ENCODE results near the gene PRSS37. TPM values are rescaled to one million over a fixed set of nuclear protein-coding genes. Genes with fewer than 3 reads are reported as not detected.

Gene PRSS37
- total RNA-seq, 1 experiment from 2014 or later: not detected

GRCh38 chr7:141820067-141820466 lies 21.2 kb downstream of the PRSS37 start:
- Mint-ChIP-seq H3K4me1 (peaks cover 2 to 3% of the 10 kb centered on the region in 2 experiments; a peak in 2 of 4 replicates), H3K27ac (no peak overlapping the region), H3K9me3 (peaks cover 41 to 44% of the 10 kb centered on the region in 2 experiments), H3K4me3 (no peak overlapping the region), H3K27me3 (ENCODE audit: low read depth) (no peaks in the 10 kb centered on the region; the same call in 1 of the 2 replicates), H3K36me3 (ENCODE audit: insufficient read depth in 1 of 3, low read depth in 3 of 3) (peaks cover 6 to 19% (median 8%) of the 10 kb centered on the region in 3 experiments; a peak in 6 of 7 replicates)
- no peak overlapping the region for H4K91ac ChIP-seq (ENCODE audit: insufficient read length, low read depth, low read length)
- no peak overlapping the region for H4K5ac ChIP-seq (ENCODE audit: insufficient read length, low read depth, low read length)
- TF ChIP-seq CTCF (conservative IDR thresholded peaks at IDR 0.05): no peak
- no peak overlapping the region for H3K9ac ChIP-seq (ENCODE audit: extremely low read depth, insufficient read length, low read length)
- no peak overlapping the region for H3K27ac ChIP-seq (ENCODE audit: insufficient read length, low read depth, low read length)
- H2AFZ ChIP-seq (ENCODE audit: low read length): no peak overlapping the region
- no peak overlapping the region for H2BK120ac ChIP-seq (ENCODE audit: low read depth, low read length, poor library complexity, severe bottlenecking)
- no CpG with 5 or more reads among the region's 1 CpG for WGBS (ENCODE audit: extremely low coverage, insufficient read length, low lambda C conversion rate)
- H4K20me1 ChIP-seq (ENCODE audit: control insufficient read depth, insufficient read depth, insufficient read length): no peaks in the 10 kb centered on the region
- no peak overlapping the region for H4K8ac ChIP-seq (replicated peaks; ENCODE audit: insufficient read length, low read depth, low read length)
- no peak overlapping the region for H2BK20ac ChIP-seq (ENCODE audit: low read depth, low read length, poor library complexity, severe bottlenecking)
- H3K14ac ChIP-seq (ENCODE audit: insufficient read depth, low read length): no peak overlapping the region
- no peaks in the 10 kb centered on the region for H3K23me2 ChIP-seq (ENCODE audit: insufficient read length, low read depth, low read length, poor library complexity, severe bottlenecking)
- no peaks in the 10 kb centered on the region for H3K4me1 ChIP-seq (ENCODE audit: insufficient read depth, low read length)
- no peak overlapping the region for H2BK12ac ChIP-seq (ENCODE audit: insufficient read length, low read depth, low read length)
- H2BK15ac ChIP-seq (ENCODE audit: low read depth, low read length): no peak overlapping the region
- no peak overlapping the region for H3K23ac ChIP-seq (ENCODE audit: insufficient read length, low read depth, low read length)
- no peak overlapping the region for H3K18ac ChIP-seq (ENCODE audit: insufficient read length, low read depth, low read length)
- no peak overlapping the region for H3K4ac ChIP-seq (ENCODE audit: low read depth, low read length)
- H3K79me2 ChIP-seq (ENCODE audit: insufficient read depth, low read length): no peaks in the 10 kb centered on the region
- no peaks in the 10 kb centered on the region for H3K79me1 ChIP-seq (ENCODE audit: insufficient read depth, low read depth, low read length, poor library complexity, severe bottlenecking)
- no peaks in the 10 kb centered on the region for H3K9me3 ChIP-seq (ENCODE audit: control insufficient read depth, low read depth, low read length)
- no peak overlapping the region for H3K56ac ChIP-seq (ENCODE audit: insufficient read length, low read depth, low read length)
- H2BK5ac ChIP-seq (ENCODE audit: insufficient read length, low read length): no peak overlapping the region
- H3K27me3 ChIP-seq (ENCODE audit: insufficient read depth, low read length): no peaks in the 10 kb centered on the region
- no peak overlapping the region for H3T11ph ChIP-seq (ENCODE audit: low read length)
- no peak overlapping the region for H2AK5ac ChIP-seq (ENCODE audit: insufficient read length, low read length)
- DNase-seq: no peak
- H3K4me2 ChIP-seq (ENCODE audit: insufficient read depth, insufficient read length, low read length): no peak overlapping the region

All from H9 (cell line).